Esophagus squamous epithelium (tissue), 4 donors: Measurements from ENCODE around the gene GABRA4.

Experiments used
- POLR2A ChIP-seq, 4 donors: fragments of 450-650 bp; IDR thresholded peaks; one replicate each; pipeline ENCODE4 v1.6.1; 2017; ENCODE audit warnings: antibody characterized with exemption in 4 of 4, mild to moderate bottlenecking in 4 of 4, moderate library complexity in 3 of 4
- TF ChIP-seq, protein P1 (sequence below), 6 experiments: fragments of 450-650 bp in 4 of 6; fragments of 200-600 bp in 2 of 6; sonication (generic) in 2 of 6; IDR thresholded peaks; one replicate each; pipeline ENCODE4 v1.5.1; 2016 to 2019; ENCODE audit warnings: antibody characterized with exemption in 6 of 6, mild to moderate bottlenecking in 4 of 6, moderate library complexity in 4 of 6

DNA sequence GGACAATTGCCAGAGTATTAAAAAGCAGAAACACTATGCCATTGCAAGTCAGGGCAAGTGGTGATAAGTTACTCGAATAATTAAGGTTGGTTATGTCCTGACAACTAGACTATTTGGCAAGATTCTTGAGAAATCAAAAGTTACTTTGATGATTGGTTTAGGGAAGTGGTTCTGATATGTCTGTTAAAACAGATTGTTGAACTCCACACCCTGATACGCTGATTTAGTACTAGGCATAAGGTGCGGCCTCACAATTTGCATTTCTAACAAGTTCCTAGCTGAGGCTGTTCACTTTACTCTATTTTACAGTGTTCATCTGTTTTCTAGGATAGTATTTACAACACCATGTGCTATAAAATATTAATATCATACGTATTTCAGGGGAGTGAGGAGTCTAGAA, 12.5 kb downstream of the GABRA4 start:
- TF ChIP-seq, protein P1, sequence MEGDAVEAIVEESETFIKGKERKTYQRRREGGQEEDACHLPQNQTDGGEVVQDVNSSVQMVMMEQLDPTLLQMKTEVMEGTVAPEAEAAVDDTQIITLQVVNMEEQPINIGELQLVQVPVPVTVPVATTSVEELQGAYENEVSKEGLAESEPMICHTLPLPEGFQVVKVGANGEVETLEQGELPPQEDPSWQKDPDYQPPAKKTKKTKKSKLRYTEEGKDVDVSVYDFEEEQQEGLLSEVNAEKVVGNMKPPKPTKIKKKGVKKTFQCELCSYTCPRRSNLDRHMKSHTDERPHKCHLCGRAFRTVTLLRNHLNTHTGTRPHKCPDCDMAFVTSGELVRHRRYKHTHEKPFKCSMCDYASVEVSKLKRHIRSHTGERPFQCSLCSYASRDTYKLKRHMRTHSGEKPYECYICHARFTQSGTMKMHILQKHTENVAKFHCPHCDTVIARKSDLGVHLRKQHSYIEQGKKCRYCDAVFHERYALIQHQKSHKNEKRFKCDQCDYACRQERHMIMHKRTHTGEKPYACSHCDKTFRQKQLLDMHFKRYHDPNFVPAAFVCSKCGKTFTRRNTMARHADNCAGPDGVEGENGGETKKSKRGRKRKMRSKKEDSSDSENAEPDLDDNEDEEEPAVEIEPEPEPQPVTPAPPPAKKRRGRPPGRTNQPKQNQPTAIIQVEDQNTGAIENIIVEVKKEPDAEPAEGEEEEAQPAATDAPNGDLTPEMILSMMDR (IDR thresholded peaks at IDR 0.05): no peak
- TF ChIP-seq POLR2A (IDR thresholded peaks at IDR 0.05): no peak
